WTC11 (cell line): Measurements from ENCODE around the gene GALNT6. TPM values are rescaled to one million over a fixed set of nuclear protein-coding genes. Genes with fewer than 3 reads are reported as not detected.

ENCODE experiments used
- ATAC-seq: fragments of 200-7000 bp; cut with Tn5 transposase; 2 replicates; pipeline ENCODE4 v1.10.0; 2021; ENCODE audit warnings: mild to moderate bottlenecking, moderate library complexity
- CTCF ChIA-PET: fragments of 300-600 bp; sonication (Branson Sonifier 250); formaldehyde crosslinking; loops from one replicate; lab custom pipeline; 2021; ENCODE audit warnings: antibody characterized with exemption; lab: Charles Lee
- POLR2A ChIA-PET: fragments of 350-600 bp; sonication (Branson Sonifier 250); formaldehyde crosslinking; loops from one replicate; lab custom pipeline; 2021; ENCODE audit warnings: antibody characterized with exemption; lab: Charles Lee
- DNase-seq: peaks from one replicate; pipeline ENCODE4 v3.0.0; 2021; ENCODE audit warnings: low spot score
- H3K27ac Mint-ChIP-seq: 2 replicates; pipeline ENCODE4 v1.8.0; 2021; ENCODE audit warnings: mixed read lengths
- H3K27me3 Mint-ChIP-seq: 2 replicates; pipeline ENCODE4 v1.8.0; 2021; ENCODE audit warnings: low read depth, mild to moderate bottlenecking, moderate library complexity, mixed read lengths
- H3K36me3 Mint-ChIP-seq: 2 replicates; pipeline ENCODE4 v1.8.0; 2021; ENCODE audit warnings: mixed read lengths
- H3K4me1 Mint-ChIP-seq: 2 replicates; pipeline ENCODE4 v1.8.0; 2022; ENCODE audit warnings: mixed read lengths
- H3K4me3 Mint-ChIP-seq: 2 replicates; pipeline ENCODE4 v1.8.0; 2021; ENCODE audit warnings: mild to moderate bottlenecking, moderate library complexity, mixed read lengths
- H3K9me3 Mint-ChIP-seq: 2 replicates; pipeline ENCODE4 v1.8.0; 2021; ENCODE audit warnings: mixed read lengths
- CREM ChIP-seq: sonication (generic); formaldehyde crosslinking; IDR thresholded peaks from 2 replicates; pipeline ENCODE4 v1.8.1; 2022; ENCODE audit warnings: mild to moderate bottlenecking, missing genetic modification reagents, moderate library complexity
- EMX1 ChIP-seq: fragments of 250-450 bp; sonication (Bioruptor Pico); IDR thresholded peaks from 2 replicates; pipeline ENCODE4 v1.8.0; 2021; ENCODE audit warnings: mild to moderate bottlenecking
- FOXP1 ChIP-seq: sonication (generic); formaldehyde crosslinking; IDR thresholded peaks from 2 replicates; pipeline ENCODE4 v1.8.0; 2022; ENCODE audit warnings: missing genetic modification reagents, mild to moderate bottlenecking, moderate library complexity, borderline replicate concordance
- GTF2I ChIP-seq: fragments of 250-450 bp; sonication (Bioruptor Pico); conservative IDR thresholded peaks from 2 replicates; pipeline ENCODE4 v1.4.0; 2021; ENCODE audit warnings: mild to moderate bottlenecking
- IRF2 ChIP-seq: sonication (generic); formaldehyde crosslinking; IDR thresholded peaks from 2 replicates; pipeline ENCODE4 v1.8.0; 2022; ENCODE audit warnings: low read depth, missing genetic modification reagents, borderline replicate concordance
- KAT7 ChIP-seq: sonication (generic); formaldehyde crosslinking; IDR thresholded peaks from 2 replicates; pipeline ENCODE4 v1.8.1; 2023; ENCODE audit warnings: missing genetic modification reagents, mild to moderate bottlenecking, borderline replicate concordance
- MYBL2 ChIP-seq: sonication (generic); formaldehyde crosslinking; IDR thresholded peaks from 2 replicates; pipeline ENCODE4 v1.8.1; 2023; ENCODE audit warnings: mild to moderate bottlenecking, moderate library complexity, missing genetic modification reagents
- NFYB ChIP-seq: sonication (generic); formaldehyde crosslinking; conservative IDR thresholded peaks from 2 replicates; pipeline ENCODE4 v1.8.0; 2022; ENCODE audit warnings: low read depth, missing genetic modification reagents
- NR1H2 ChIP-seq: sonication (generic); formaldehyde crosslinking; IDR thresholded peaks from 2 replicates; pipeline ENCODE4 v1.9.0; 2021; ENCODE audit warnings: mild to moderate bottlenecking, moderate library complexity, missing genetic modification reagents
- OVOL2 ChIP-seq: fragments of 250-450 bp; sonication (Bioruptor Pico); IDR thresholded peaks from 2 replicates; pipeline ENCODE4 v1.9.0; 2021; ENCODE audit warnings: mild to moderate bottlenecking, borderline replicate concordance
- TEAD4 ChIP-seq: sonication (generic); formaldehyde crosslinking; IDR thresholded peaks from 2 replicates; pipeline ENCODE4 v1.8.0; 2022; ENCODE audit warnings: mild to moderate bottlenecking, missing genetic modification reagents
- ZNF416 ChIP-seq: fragments of 250-450 bp; sonication (Bioruptor Pico); IDR thresholded peaks from 2 replicates; pipeline ENCODE4 v1.9.0; 2021; ENCODE audit warnings: mild to moderate bottlenecking, inconsistent platforms
- ZNF671 ChIP-seq: fragments of 250-450 bp; sonication (Bioruptor Pico); IDR thresholded peaks from 2 replicates; pipeline ENCODE4 v1.8.0; 2021; ENCODE audit warnings: mild to moderate bottlenecking
- total RNA-seq: library from RNA; stranded (reverse); gene quantifications from 3 replicates; pipeline ENCODE4 v1.2.3, GENCODE V29; 2021
- TF ChIP-seq, protein P1 (sequence below): fragments of 250-450 bp; sonication (Bioruptor Pico); IDR thresholded peaks from 2 replicates; pipeline ENCODE4 v1.9.0; 2021; ENCODE audit warnings: mild to moderate bottlenecking
- TF ChIP-seq, protein P2 (sequence below): sonication (generic); formaldehyde crosslinking; IDR thresholded peaks from 2 replicates; pipeline ENCODE4 v1.8.1; 2023; ENCODE audit warnings: mild to moderate bottlenecking, missing genetic modification reagents, moderate library complexity
- TF ChIP-seq, protein P3 (sequence below): fragments of 250-450 bp; sonication (Bioruptor Pico); IDR thresholded peaks from 2 replicates; pipeline ENCODE4 v2.1.2; 2022; ENCODE audit warnings: mild to moderate bottlenecking, moderate library complexity
- TF ChIP-seq, protein P4 (sequence below): fragments of 250-450 bp; sonication (Bioruptor Pico); IDR thresholded peaks from 2 replicates; pipeline ENCODE4 v1.9.0; 2021; ENCODE audit warnings: mild to moderate bottlenecking
- TF ChIP-seq, protein P5 (sequence below): sonication (generic); formaldehyde crosslinking; IDR thresholded peaks from 2 replicates; pipeline ENCODE4 v1.8.1; 2023; ENCODE audit warnings: mild to moderate bottlenecking, moderate library complexity, missing genetic modification reagents
- TF ChIP-seq, protein P6 (sequence below): fragments of 250-450 bp; sonication (Bioruptor Pico); conservative IDR thresholded peaks from 2 replicates; pipeline ENCODE4 v1.9.0; 2021; ENCODE audit warnings: mild to moderate bottlenecking
- TF ChIP-seq, protein P7 (sequence below): sonication (generic); formaldehyde crosslinking; IDR thresholded peaks from 2 replicates; pipeline ENCODE4 v1.8.0; 2023; ENCODE audit warnings: missing genetic modification reagents
- TF ChIP-seq, protein P8 (sequence below): fragments of 200-600 bp; IDR thresholded peaks from 2 replicates; pipeline ENCODE4 v1.8.0; 2022; ENCODE audit warnings: antibody characterized with exemption

The GALNT6 gene
- total RNA-seq, 1 experiment from 2014 or later: 18.3 TPM

DNA sequence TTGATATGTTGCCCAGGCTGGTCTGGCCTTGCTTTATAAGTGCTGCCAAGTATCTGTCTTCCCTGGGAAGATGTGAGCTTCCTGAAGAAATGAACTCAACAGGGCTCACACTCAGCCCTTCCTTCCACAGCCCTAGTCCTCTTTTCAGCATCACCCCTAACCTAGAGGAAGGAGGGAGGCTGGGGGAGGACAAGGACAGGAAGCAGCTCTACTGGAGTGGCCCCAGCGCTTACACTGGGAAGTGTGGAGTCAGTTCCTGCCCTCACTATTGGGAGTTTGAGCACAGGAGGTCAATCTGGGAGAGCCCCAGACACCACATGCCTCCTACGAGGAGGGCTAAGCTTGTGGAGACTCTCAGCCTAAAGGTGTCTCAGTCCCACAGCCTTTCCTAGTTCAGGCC lies 16.8 kb downstream of the GALNT6 start:
- CTCF ChIA-PET: no interaction called here

DNA sequence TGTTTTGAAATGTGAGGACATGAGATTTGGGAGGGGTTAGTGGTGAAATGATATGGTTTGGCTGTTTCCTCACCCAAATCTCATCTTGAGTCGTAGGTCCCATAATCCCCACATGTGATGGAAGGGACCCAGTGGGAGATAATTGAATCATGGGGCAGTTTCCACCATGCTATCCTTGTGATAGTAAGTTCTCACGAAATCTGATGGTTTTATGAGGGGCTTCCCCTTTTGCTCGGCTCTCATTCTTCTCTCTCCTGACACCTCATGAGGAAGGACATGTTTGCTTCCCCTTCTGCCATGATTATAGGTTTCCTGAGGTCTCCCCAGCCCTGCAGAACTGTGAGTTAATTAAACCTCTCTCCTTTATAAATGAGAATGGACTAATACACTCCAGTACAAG lies 18.0 kb downstream of the GALNT6 start:
- Mint-ChIP-seq H3K36me3 (peaks cover 21% of the 10 kb centered on the region), H3K9me3 (no peaks in the 10 kb centered on the region), H3K27ac (no peak overlapping the region), H3K27me3 (no peaks in the 10 kb centered on the region), H3K4me1 (peaks cover 28% of the 10 kb centered on the region), H3K4me3 (no peak overlapping the region)
- ATAC-seq (no peak), DNase-seq (no peak)
- TF ChIP-seq, protein P1, sequence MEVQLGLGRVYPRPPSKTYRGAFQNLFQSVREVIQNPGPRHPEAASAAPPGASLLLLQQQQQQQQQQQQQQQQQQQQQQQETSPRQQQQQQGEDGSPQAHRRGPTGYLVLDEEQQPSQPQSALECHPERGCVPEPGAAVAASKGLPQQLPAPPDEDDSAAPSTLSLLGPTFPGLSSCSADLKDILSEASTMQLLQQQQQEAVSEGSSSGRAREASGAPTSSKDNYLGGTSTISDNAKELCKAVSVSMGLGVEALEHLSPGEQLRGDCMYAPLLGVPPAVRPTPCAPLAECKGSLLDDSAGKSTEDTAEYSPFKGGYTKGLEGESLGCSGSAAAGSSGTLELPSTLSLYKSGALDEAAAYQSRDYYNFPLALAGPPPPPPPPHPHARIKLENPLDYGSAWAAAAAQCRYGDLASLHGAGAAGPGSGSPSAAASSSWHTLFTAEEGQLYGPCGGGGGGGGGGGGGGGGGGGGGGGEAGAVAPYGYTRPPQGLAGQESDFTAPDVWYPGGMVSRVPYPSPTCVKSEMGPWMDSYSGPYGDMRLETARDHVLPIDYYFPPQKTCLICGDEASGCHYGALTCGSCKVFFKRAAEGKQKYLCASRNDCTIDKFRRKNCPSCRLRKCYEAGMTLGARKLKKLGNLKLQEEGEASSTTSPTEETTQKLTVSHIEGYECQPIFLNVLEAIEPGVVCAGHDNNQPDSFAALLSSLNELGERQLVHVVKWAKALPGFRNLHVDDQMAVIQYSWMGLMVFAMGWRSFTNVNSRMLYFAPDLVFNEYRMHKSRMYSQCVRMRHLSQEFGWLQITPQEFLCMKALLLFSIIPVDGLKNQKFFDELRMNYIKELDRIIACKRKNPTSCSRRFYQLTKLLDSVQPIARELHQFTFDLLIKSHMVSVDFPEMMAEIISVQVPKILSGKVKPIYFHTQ (CRISPR knock-in tag): no peak
- no peak for TF ChIP-seq NFYB (CRISPR knock-in tag)
- no peak for TF ChIP-seq KAT7 (CRISPR knock-in tag)
- ChIA-PET POLR2A (no interaction called here), CTCF (no interaction called here)

More for the DNA sequence above, 16.8 kb downstream of the GALNT6 start:
- Mint-ChIP-seq H3K27ac (no peak overlapping the region), H3K4me3 (no peak overlapping the region), H3K4me1 (peaks cover 18% of the 10 kb centered on the region), H3K9me3 (no peaks in the 10 kb centered on the region), H3K27me3 (no peaks in the 10 kb centered on the region), H3K36me3 (peaks cover 25% of the 10 kb centered on the region)
- no peak for TF ChIP-seq CREM (CRISPR knock-in tag)
- TF ChIP-seq, protein P2, sequence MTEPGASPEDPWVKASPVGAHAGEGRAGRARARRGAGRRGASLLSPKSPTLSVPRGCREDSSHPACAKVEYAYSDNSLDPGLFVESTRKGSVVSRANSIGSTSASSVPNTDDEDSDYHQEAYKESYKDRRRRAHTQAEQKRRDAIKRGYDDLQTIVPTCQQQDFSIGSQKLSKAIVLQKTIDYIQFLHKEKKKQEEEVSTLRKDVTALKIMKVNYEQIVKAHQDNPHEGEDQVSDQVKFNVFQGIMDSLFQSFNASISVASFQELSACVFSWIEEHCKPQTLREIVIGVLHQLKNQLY: no peak
- TF ChIP-seq OVOL2: no peak
- TF ChIP-seq, protein P3, sequence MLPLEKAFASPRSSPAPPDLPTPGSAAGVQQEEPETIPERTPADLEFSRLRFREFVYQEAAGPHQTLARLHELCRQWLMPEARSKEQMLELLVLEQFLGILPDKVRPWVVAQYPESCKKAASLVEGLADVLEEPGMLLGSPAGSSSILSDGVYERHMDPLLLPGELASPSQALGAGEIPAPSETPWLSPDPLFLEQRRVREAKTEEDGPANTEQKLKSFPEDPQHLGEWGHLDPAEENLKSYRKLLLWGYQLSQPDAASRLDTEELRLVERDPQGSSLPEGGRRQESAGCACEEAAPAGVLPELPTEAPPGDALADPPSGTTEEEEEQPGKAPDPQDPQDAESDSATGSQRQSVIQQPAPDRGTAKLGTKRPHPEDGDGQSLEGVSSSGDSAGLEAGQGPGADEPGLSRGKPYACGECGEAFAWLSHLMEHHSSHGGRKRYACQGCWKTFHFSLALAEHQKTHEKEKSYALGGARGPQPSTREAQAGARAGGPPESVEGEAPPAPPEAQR (CRISPR knock-in tag): no peak
- TF ChIP-seq, protein P4, sequence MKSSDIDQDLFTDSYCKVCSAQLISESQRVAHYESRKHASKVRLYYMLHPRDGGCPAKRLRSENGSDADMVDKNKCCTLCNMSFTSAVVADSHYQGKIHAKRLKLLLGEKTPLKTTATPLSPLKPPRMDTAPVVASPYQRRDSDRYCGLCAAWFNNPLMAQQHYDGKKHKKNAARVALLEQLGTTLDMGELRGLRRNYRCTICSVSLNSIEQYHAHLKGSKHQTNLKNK (CRISPR knock-in tag): no peak
- no peak for TF ChIP-seq NFYB (CRISPR knock-in tag)
- no peak for TF ChIP-seq IRF2
- no peak for TF ChIP-seq NR1H2 (CRISPR knock-in tag)
- TF ChIP-seq, protein P5, sequence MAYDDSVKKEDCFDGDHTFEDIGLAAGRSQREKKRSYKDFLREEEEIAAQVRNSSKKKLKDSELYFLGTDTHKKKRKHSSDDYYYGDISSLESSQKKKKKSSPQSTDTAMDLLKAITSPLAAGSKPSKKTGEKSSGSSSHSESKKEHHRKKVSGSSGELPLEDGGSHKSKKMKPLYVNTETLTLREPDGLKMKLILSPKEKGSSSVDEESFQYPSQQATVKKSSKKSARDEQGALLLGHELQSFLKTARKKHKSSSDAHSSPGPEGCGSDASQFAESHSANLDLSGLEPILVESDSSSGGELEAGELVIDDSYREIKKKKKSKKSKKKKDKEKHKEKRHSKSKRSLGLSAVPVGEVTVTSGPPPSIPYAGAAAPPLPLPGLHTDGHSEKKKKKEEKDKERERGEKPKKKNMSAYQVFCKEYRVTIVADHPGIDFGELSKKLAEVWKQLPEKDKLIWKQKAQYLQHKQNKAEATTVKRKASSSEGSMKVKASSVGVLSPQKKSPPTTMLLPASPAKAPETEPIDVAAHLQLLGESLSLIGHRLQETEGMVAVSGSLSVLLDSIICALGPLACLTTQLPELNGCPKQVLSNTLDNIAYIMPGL (CRISPR knock-in tag): no peak
- TF ChIP-seq MYBL2: no peak
- no peak for TF ChIP-seq TEAD4
- no peak for TF ChIP-seq FOXP1 (CRISPR knock-in tag)
- no peak for ATAC-seq
- no peak for DNase-seq
- POLR2A ChIA-PET: no interaction called here

DNA sequence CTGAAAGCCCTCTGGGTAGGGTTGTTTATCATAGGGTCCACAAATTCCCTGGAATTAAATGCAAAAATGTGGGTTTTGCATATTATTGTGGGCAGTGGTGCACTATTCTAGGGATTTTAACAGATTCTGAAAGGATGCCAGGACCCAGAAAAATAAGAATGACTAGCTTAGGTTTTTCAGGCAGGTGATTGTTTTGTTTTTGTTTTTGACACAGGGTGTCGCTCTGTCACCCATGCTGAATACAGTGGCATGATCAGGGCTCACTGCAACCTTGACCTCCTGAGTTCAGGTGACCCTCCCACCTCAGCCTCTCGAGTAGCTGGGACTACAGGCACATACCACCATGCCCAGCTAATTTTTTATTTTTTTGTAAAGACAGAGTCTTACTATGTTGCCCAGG lies 19.2 kb downstream of the GALNT6 start:
- DNase-seq: no peak
- CTCF ChIA-PET: interaction anchor here (0.6 to 1.6 kb wide), 16 partner anchors 9 to 516 kb away, joined by 3 to 11 read pairs (median 3); partner anchors contain the start of genes ANKRD33, GALNT6 and POU6F1
- POLR2A ChIA-PET: interaction anchor here (1.5 kb wide), 1 partner anchor 16 kb away, joined by 3 read pairs; no protein-coding TSS in a partner anchor
- TF ChIP-seq ZNF416 (no peak), EMX1 (no peak), ZNF671 (CRISPR knock-in tag) (no peak), GTF2I (CRISPR knock-in tag) (no peak)
- TF ChIP-seq, protein P6, sequence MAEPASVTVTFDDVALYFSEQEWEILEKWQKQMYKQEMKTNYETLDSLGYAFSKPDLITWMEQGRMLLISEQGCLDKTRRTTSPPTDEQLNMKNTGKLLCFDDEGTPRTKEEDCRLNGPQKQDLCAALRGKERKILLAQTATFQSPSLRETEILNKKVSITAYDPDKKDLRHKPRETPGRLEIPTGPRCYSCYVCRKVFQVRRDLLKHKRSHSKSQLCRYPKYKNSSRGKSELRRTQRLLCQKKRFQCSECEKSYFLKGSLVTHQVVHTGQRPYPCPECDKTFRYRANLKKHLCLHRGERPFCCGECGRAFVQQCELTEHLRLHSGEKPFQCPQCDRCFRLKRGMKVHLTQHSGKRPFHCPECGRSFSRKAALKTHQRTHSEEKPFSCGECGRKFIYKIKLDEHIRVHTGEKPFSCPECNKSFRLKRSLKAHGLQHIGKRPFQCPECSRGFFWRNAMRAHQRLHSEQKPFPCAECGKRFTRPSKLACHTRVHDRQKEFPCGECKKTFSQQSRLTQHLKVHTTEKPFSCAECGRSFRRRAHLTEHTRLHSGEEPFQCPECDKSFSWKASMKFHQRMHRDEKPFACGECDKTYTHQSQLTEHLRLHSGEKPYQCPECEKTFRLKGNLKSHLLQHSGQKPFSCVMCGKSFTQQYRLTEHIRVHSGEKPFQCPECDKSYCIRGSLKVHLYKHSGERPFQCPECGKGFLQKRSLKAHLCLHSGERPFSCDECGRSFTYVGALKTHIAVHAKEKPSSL (CRISPR knock-in tag): no peak
- TF ChIP-seq, protein P7, sequence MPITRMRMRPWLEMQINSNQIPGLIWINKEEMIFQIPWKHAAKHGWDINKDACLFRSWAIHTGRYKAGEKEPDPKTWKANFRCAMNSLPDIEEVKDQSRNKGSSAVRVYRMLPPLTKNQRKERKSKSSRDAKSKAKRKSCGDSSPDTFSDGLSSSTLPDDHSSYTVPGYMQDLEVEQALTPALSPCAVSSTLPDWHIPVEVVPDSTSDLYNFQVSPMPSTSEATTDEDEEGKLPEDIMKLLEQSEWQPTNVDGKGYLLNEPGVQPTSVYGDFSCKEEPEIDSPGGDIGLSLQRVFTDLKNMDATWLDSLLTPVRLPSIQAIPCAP: no peak
- TF ChIP-seq, protein P8, sequence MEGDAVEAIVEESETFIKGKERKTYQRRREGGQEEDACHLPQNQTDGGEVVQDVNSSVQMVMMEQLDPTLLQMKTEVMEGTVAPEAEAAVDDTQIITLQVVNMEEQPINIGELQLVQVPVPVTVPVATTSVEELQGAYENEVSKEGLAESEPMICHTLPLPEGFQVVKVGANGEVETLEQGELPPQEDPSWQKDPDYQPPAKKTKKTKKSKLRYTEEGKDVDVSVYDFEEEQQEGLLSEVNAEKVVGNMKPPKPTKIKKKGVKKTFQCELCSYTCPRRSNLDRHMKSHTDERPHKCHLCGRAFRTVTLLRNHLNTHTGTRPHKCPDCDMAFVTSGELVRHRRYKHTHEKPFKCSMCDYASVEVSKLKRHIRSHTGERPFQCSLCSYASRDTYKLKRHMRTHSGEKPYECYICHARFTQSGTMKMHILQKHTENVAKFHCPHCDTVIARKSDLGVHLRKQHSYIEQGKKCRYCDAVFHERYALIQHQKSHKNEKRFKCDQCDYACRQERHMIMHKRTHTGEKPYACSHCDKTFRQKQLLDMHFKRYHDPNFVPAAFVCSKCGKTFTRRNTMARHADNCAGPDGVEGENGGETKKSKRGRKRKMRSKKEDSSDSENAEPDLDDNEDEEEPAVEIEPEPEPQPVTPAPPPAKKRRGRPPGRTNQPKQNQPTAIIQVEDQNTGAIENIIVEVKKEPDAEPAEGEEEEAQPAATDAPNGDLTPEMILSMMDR: no peak

More for the DNA sequence above, 19.2 kb downstream of the GALNT6 start:
- no peak for ATAC-seq
- peaks cover 25% of the 10 kb centered on the region for H3K36me3 Mint-ChIP-seq
- H3K27me3 Mint-ChIP-seq: no peaks in the 10 kb centered on the region
- peaks cover 28% of the 10 kb centered on the region for H3K4me1 Mint-ChIP-seq
- no peaks in the 10 kb centered on the region for H3K9me3 Mint-ChIP-seq
- no peak overlapping the region for H3K4me3 Mint-ChIP-seq
- peak overlapping the region; percentile 93; the same call in 1 of the 2 replicates for H3K27ac Mint-ChIP-seq
